Tibial nerve (tissue), 4 donors: Measurements from ENCODE around the gene PDE2A. TPM values are rescaled to one million over a fixed set of nuclear protein-coding genes. Genes with fewer than 3 reads are reported as not detected.

Experiments used
- DNase-seq, 2 donors: peaks; one replicate each; pipeline ENCODE4 v3.0.0-alpha.2; 2019; ENCODE audit warnings: low spot score in 2 of 2
- H3K27ac ChIP-seq, 4 donors: fragments of 200-600 bp; sonication (generic) in 3 of 4; one replicate each; pipeline ENCODE4 v1.5.1; 2017 to 2019; ENCODE audit warnings: mild to moderate bottlenecking in 1 of 4
- H3K27me3 ChIP-seq, 2 donors: fragments of 200-600 bp; sonication (generic) in 1 of 2; one replicate each; pipeline versions ENCODE4 v1.5.1 to v1.6.0; 2017 to 2019
- H3K36me3 ChIP-seq, 3 donors: fragments of 200-600 bp; sonication (generic); one replicate each; pipeline ENCODE4 v1.5.1; 2018 to 2019
- H3K4me1 ChIP-seq, 4 donors: fragments of 200-600 bp; sonication (generic) in 3 of 4; one replicate each; pipeline ENCODE4 v1.5.1; 2017 to 2019
- H3K4me3 ChIP-seq, 4 donors: fragments of 200-600 bp; sonication (generic) in 3 of 4; one replicate each; pipeline ENCODE4 v1.5.1; 2017 to 2019; ENCODE audit warnings: mild to moderate bottlenecking in 1 of 4, moderate library complexity in 1 of 4
- H3K9me3 ChIP-seq, 4 donors: fragments of 200-600 bp; sonication (generic) in 3 of 4; one replicate each; pipeline ENCODE4 v1.5.1; 2017 to 2019
- EP300 ChIP-seq, 2 donors: sonication (generic); formaldehyde crosslinking; IDR thresholded peaks; one replicate each; pipeline ENCODE4 v1.6.1; 2017; ENCODE audit warnings: antibody characterized with exemption in 2 of 2, mild to moderate bottlenecking in 1 of 2
- POLR2A ChIP-seq, 2 donors: fragments of 450-650 bp; IDR thresholded peaks; one replicate each; pipeline ENCODE4 v1.6.1; 2017; ENCODE audit warnings: antibody characterized with exemption in 2 of 2, mild to moderate bottlenecking in 2 of 2, moderate library complexity in 2 of 2
- WGBS, 2 donors: methylation state at CpG; one replicate each; pipeline ENCODE4 v1.1.5; 2018; 5-methylcytosine and 5-hydroxymethylcytosine counted together
- total RNA-seq, 4 donors: library from RNA; depleted of rRNA; stranded (reverse); fragments of >200 nt; gene quantifications; one replicate each; pipeline ENCODE4 v1.1.0, GENCODE V29; 2016
- TF ChIP-seq, protein P1 (sequence below), 5 experiments: fragments of 200-600 bp in 3 of 5; fragments of 450-650 bp in 2 of 5; sonication (generic) in 3 of 5; IDR thresholded peaks; one replicate each; pipeline ENCODE4 v1.5.1; 2016 to 2019; ENCODE audit warnings: antibody characterized with exemption in 5 of 5, mild to moderate bottlenecking in 3 of 5, moderate library complexity in 2 of 5

PDE2A gene
- total RNA-seq, 4 donors from 2014 or later: 30.3 to 75.7 (median 43.1) TPM

DNA sequence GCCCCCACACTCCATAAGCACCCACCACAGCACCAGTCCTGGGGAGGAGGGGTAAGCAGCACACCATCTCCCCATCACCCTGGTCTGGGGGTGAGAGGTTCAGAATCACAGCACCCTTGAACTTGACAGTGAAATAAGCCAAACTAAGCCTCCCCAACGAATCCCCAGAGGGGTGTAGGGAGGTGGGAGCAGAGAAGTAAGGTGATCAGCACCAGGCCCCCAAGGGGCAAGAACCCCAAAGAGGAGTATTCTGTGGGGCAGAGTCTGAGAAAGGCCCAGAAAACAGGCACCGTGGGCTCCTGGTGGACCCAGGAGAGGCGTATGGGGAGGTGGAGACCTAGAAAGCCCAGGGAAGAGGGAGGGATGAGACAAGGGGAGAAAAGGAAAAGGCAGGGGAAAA, 47.1 kb upstream of the PDE2A start:
- H3K9me3 ChIP-seq: no peaks in the 10 kb centered on the region
- DNase-seq: no peak
- 22 to 35% methylated on average over 3 of the region's 3 CpGs for WGBS, 2 donors
- peak overlapping the region; percentile 72 to 91 (median 86) for H3K27ac ChIP-seq
- H3K4me1 ChIP-seq: peaks cover 0 to 97% (median 42%) of the 10 kb centered on the region in 4 donors
- no peak for TF ChIP-seq EP300 (IDR thresholded peaks at IDR 0.05)
- TF ChIP-seq, protein P1, sequence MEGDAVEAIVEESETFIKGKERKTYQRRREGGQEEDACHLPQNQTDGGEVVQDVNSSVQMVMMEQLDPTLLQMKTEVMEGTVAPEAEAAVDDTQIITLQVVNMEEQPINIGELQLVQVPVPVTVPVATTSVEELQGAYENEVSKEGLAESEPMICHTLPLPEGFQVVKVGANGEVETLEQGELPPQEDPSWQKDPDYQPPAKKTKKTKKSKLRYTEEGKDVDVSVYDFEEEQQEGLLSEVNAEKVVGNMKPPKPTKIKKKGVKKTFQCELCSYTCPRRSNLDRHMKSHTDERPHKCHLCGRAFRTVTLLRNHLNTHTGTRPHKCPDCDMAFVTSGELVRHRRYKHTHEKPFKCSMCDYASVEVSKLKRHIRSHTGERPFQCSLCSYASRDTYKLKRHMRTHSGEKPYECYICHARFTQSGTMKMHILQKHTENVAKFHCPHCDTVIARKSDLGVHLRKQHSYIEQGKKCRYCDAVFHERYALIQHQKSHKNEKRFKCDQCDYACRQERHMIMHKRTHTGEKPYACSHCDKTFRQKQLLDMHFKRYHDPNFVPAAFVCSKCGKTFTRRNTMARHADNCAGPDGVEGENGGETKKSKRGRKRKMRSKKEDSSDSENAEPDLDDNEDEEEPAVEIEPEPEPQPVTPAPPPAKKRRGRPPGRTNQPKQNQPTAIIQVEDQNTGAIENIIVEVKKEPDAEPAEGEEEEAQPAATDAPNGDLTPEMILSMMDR (IDR thresholded peaks at IDR 0.05): no peak
- TF ChIP-seq POLR2A (IDR thresholded peaks at IDR 0.05): no peak
- H3K27me3 ChIP-seq: no peaks in the 10 kb centered on the region
- peaks cover 0 to 28% (median 0%) of the 10 kb centered on the region in 3 donors for H3K36me3 ChIP-seq
- H3K4me3 ChIP-seq: peak overlapping the region; percentile 41 to 66 (median 57)

GRCh38 chr11:72720784-72721183, 46.6 kb upstream of the PDE2A start:
- 63 to 71% methylated on average over 4 of the region's 4 CpGs for WGBS, 2 donors
- no peaks in the 10 kb centered on the region for H3K27me3 ChIP-seq
- H3K9me3 ChIP-seq: no peaks in the 10 kb centered on the region
- H3K4me3 ChIP-seq: peak overlapping the region; percentile 41 to 66 (median 57)
- no peak for DNase-seq
- TF ChIP-seq, protein P1 (IDR thresholded peaks at IDR 0.05): no peak
- TF ChIP-seq EP300 (IDR thresholded peaks at IDR 0.05): no peak
- TF ChIP-seq POLR2A (IDR thresholded peaks at IDR 0.05): no peak
- H3K36me3 ChIP-seq: peaks cover 0 to 24% (median 0%) of the 10 kb centered on the region in 3 donors
- H3K4me1 ChIP-seq: peaks cover 0 to 95% (median 41%) of the 10 kb centered on the region in 4 donors
- H3K27ac ChIP-seq: peak overlapping the region in 3 of 4 donors; percentile 82 to 91 (median 89)

GRCh38 chr11:72720047-72720446, 45.8 kb upstream of the PDE2A start:
- peak overlapping the region in 2 of 4 donors; percentile 89 to 91 for H3K27ac ChIP-seq
- H3K9me3 ChIP-seq: no peaks in the 10 kb centered on the region
- no peaks in the 10 kb centered on the region for H3K27me3 ChIP-seq
- H3K4me3 ChIP-seq: peak overlapping the region in 1 of 4 donors; percentile 66
- 49% methylated on average over 3 of the region's 3 CpGs for WGBS, 2 donors
- no peak for DNase-seq
- peaks cover 0 to 94% (median 37%) of the 10 kb centered on the region in 4 donors for H3K4me1 ChIP-seq
- TF ChIP-seq POLR2A (IDR thresholded peaks at IDR 0.05): no peak
- peak in 1 of 2 donors; percentile 23 for TF ChIP-seq EP300 (IDR thresholded peaks at IDR 0.05)
- peaks cover 0 to 23% (median 0%) of the 10 kb centered on the region in 3 donors for H3K36me3 ChIP-seq

DNA sequence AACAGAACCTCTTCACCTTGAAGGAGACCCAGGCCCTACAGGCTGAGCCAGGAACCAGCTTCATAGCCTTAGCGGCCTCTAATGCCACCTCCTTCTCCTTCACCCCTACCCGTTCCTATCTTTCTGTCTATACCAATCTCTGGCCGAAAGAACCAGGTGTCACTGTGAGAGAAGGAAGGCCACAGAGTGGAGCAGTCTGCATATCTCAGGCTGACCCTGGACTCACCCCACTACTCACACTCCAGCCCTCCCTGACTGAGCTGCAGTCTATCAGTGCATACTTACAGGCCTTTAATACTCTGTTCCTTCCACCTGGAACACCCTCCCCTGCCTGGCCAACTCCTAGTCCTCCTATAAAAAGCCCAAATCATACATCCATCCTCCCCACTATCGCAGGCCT, 45.3 kb upstream of the PDE2A start:
- 76 to 79% methylated on average over 4 of the region's 4 CpGs for WGBS, 2 donors
- no peak for DNase-seq
- TF ChIP-seq, protein P1 (IDR thresholded peaks at IDR 0.05): no peak
- TF ChIP-seq POLR2A (IDR thresholded peaks at IDR 0.05) (no peak), EP300 (IDR thresholded peaks at IDR 0.05) (no peak)
- no peaks in the 10 kb centered on the region for H3K27me3 ChIP-seq
- H3K36me3 ChIP-seq: peaks cover 0 to 23% (median 0%) of the 10 kb centered on the region in 3 donors
- H3K27ac ChIP-seq: peak overlapping the region in 3 of 4 donors; percentile 10 to 91 (median 89)
- no peaks in the 10 kb centered on the region for H3K9me3 ChIP-seq
- H3K4me1 ChIP-seq: peaks cover 0 to 94% (median 36%) of the 10 kb centered on the region in 4 donors
- H3K4me3 ChIP-seq: peak overlapping the region in 1 of 4 donors; percentile 66

DNA sequence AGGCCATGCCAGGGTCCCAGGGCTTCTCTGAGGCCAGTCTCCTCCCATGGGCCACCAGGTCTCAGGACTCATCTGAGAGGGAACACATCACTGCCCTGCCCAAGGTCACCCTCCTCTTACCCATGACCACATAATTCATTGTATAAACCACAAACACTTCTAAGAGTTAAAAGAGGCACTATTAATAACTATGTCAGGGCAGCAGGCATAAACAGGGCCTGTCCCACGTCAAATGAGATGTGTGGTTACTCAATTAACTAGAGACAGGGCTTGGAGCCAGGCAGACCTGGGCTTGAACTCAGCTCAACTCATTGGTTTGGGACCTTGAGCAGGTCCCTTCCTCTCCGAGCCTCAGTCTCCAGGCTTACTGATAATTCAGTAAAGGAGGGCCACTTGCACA, 44.9 kb upstream of the PDE2A start:
- DNase-seq: no peak
- Histone ChIP-seq H3K4me1 (peaks cover 0 to 94% (median 36%) of the 10 kb centered on the region in 4 donors), H3K9me3 (no peaks in the 10 kb centered on the region), H3K27ac (peak overlapping the region in 3 of 4 donors; percentile 10 to 91 (median 89)), H3K27me3 (no peaks in the 10 kb centered on the region), H3K36me3 (peaks cover 0 to 23% (median 0%) of the 10 kb centered on the region in 3 donors), H3K4me3 (no peak overlapping the region)
- WGBS, 2 donors: 33 to 43% methylated on average over 2 of the region's 2 CpGs
- TF ChIP-seq, protein P1 (IDR thresholded peaks at IDR 0.05): no peak
- TF ChIP-seq POLR2A (IDR thresholded peaks at IDR 0.05): no peak
- TF ChIP-seq EP300 (IDR thresholded peaks at IDR 0.05): no peak
